NCI-H187 (cell line): ENCODE data around the gene INO80B.

Source experiments
- DNase-seq, 2 experiments: peaks; one replicate each; lab custom pipeline; 2025; lab: John Stamatoyannopoulos, UW

Gene INO80B

DNA sequence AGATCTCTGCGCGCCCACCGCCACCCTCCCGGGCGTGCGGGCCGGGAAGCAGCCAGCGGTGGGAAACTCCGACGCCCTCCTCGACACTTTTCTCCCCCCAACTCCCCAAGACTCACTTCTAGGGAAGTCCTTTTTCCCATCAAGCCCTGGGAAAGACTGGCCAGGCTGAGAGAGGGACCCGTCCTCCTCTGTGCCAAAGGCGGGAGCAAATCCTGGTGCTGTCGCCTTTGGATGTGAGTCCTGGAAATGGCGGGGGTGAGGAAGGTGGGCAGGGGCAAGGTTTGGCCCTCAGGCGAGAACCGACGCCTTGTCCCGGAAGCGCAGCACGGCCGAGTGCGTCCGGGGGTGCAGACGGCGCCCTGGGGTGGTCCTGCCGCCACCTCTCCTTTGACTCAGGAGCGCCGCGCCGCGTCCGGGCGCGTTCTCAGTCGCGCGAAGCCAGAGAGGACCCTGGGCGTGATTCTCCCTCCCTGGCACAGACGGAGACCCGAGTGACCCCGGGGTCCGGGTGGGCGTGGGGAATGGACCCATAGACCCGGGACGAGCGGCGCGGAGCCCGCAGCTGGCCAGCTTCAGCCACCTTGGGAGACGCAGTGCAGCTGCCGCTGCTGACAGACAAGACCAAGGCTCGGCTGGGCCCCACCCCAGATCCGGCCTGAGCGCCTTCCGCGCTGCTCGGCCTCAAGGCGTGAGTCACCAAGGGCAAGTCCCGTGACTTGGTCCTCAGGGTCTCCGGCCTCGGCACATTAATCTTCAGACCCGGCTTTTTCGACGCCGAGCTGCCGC lies 48.0 kb downstream of the INO80B start:
- DNase-seq = no peak

DNA sequence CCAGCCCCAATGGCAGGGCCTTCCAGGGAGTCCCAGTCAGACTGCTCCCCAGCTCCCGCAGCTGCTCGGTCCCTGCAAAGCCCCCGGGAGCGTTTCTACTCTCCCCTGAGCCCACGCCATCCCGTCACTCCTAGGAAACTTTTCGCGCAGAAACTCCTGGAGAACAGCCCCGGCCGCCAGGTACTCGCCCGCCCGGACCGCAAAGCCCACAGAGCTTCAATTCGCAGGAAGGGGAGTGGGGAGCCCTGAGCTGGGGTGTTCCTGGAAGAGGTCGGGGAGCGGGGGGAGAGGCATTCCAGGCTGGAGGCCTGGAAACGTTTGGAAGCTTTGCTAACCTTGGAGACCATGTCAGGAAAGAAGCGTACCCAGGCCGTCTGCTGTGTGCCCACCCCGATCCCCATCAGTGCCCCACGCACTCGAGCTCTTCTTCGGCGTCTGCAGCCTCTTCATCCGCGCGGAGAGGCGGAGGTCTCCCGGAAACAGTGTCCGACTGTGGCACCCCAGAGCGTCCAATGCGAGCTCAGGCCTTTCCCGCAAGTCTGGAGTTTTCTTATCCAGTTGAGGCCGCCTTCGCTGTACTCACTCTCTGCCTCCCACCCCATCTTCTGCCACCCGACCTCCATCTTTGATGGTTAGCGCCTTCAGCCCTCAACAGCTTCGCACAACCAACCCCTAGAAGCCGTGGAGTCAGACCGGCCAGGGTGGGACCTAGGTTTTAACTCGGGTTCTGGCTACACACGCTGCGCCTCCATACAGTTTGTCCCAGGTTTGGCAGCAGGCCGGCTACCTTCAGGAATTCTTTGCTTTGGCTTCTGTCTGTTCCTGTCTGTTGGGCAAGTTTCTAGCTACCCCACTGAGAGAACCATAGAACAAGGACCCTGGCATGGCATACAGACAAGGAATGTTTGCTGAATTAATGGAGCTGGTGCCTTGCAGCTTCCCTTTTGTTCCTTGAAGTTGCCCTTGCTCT lies 48.9 kb downstream of the INO80B start:
- DNase-seq = no peak

- DNase-seq = no peak
Measured at GRCh38 chr2:74504591-74504990, 49.7 kb downstream of the INO80B start.

DNA sequence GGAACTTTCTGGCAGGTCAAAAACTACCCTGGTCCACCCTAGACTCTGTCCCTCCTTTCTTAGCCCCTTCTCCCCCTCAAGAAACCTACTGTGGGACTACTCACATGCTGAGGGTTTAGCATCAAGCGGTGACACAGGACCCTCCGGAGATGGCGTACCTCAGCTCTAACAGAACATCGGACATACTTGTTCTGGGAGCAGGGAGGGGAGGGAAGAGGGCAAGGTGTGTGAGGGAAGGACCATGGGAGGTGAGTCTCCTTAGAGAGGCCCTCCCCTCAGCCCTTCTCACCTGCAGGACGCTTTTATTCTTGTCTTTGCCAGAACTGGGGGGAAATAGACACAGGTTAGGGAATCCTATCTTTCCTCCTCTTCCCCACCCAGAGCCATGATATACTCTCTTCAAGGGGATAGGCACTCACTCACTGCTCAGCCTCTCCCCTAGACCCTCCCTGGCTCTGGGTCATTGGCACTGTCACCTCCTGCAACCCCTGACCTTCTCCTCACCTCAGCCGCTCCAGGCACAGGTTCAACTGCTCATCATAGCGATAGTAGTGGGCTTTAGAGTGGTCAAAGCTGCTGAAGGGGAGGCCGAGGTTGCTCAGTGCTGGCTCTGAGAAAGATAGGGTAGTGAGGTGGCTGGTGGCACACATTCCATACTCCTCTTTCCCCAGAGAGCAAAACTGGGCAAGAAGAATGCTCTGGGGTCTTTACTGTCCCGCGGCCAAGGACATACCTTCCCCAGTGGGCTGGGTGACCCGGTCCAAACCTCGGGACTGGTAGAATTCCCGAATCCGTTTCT lies 50.8 kb downstream of the INO80B start:
- no peak for DNase-seq

- peak; percentile 88 to 92 for DNase-seq
Measured at GRCh38 chr2:74507145-74507925, 52.4 kb downstream of the INO80B start, which contains the start of gene PCGF1. Gene PCGF1, minus strand, starts transcription at chr2:74507695. Its CDS starts 27 bp downstream, at chr2:74507668.
